LoVo (cell line): ENCODE measurements around the gene TEX10.
"Not testable (repeated sequence)": the region's sequence is repeated elsewhere in the genome, so short reads cannot be mapped to it uniquely, and the experiment has no call there.

ENCODE experiments used
- DNase-seq: peaks from one replicate; pipeline ENCODE4 v3.0.0-alpha.2; 2016; ENCODE audit warnings: low spot score

The TEX10 gene

GRCh38 chr9:100352727-100353505 is at the start of gene TEX10:
Gene TEX10, minus strand, starts transcription at chr9:100352942. Its CDS starts 3,579 bp downstream, at chr9:100349363.
- peak; percentile 86 for DNase-seq

- DNase-seq, result no peak
These were observed 48.3 kb upstream of the TEX10 start for GRCh38 chr9:100401042-100401441.

- DNase-seq, result no peak
These were observed 45.0 kb upstream of the TEX10 start for GRCh38 chr9:100397529-100398266.

GRCh38 chr9:100396769-100397168 is 44.0 kb upstream of the TEX10 start:
- DNase-seq, result no peak

- DNase-seq, result no peak
These were observed 42.1 kb upstream of the TEX10 start for GRCh38 chr9:100394816-100395215.

GRCh38 chr9:100394032-100394695 is 41.4 kb upstream of the TEX10 start:
- no peak for DNase-seq

GRCh38 chr9:100392989-100393388 is 40.2 kb upstream of the TEX10 start:
- not testable (repeated sequence) for DNase-seq

GRCh38 chr9:100379862-100380261 is 27.1 kb upstream of the TEX10 start:
- DNase-seq, result no peak

GRCh38 chr9:100377015-100377414 is 24.3 kb upstream of the TEX10 start:
- DNase-seq, result no peak

- DNase-seq, result no peak
These were observed 22.9 kb upstream of the TEX10 start for GRCh38 chr9:100375658-100376057.

GRCh38 chr9:100372648-100373047 is 19.9 kb upstream of the TEX10 start:
- DNase-seq, result no peak

- no peak for DNase-seq
These were observed 17.5 kb upstream of the TEX10 start for GRCh38 chr9:100370064-100370723.

GRCh38 chr9:100368672-100369071 is 15.9 kb upstream of the TEX10 start:
- DNase-seq, result no peak

GRCh38 chr9:100366121-100366520 is 13.4 kb upstream of the TEX10 start:
- DNase-seq, result no peak

- DNase-seq, result no peak
These were observed 11.3 kb upstream of the TEX10 start for GRCh38 chr9:100364013-100364412.

- no peak for DNase-seq
These were observed 6.3 kb upstream of the TEX10 start for GRCh38 chr9:100359057-100359456.

- DNase-seq, result no peak
These were observed 4.8 kb upstream of the TEX10 start for GRCh38 chr9:100357501-100357900.

GRCh38 chr9:100355561-100355960 is 2.8 kb upstream of the TEX10 start:
- no peak for DNase-seq

- DNase-seq, result no peak
These were observed 1.5 kb upstream of the TEX10 start for GRCh38 chr9:100354121-100354800.

GRCh38 chr9:100352201-100352726 is 478 bp downstream of the TEX10 start:
- no peak for DNase-seq

- DNase-seq, result no peak
These were observed 1.2 kb downstream of the TEX10 start for GRCh38 chr9:100351508-100351907.
